Esophagus mucosa (tissue), 1 donor: ENCODE results near the gene SPIRE1. TPM values are rescaled to one million over a fixed set of nuclear protein-coding genes. Genes with fewer than 3 reads are reported as not detected.
"Not testable (repeated sequence)": the region's sequence is repeated elsewhere in the genome, so short reads cannot be mapped to it uniquely, and the experiment has no call there.

Experiments
- ATAC-seq: fragments of 200-7000 bp; cut with Tn5 transposase; one replicate; pipeline ENCODE4 v1.9.1; 2020
- total RNA-seq: library from RNA; stranded (reverse); gene quantifications from one replicate; pipeline ENCODE4 v1.2.4, GENCODE V29; 2023
- donor health status: DM: yes; HTN: yes; CAD: no.

SPIRE1 gene
- total RNA-seq, 1 donor from 2014 or later, result 15.6 TPM

DNA sequence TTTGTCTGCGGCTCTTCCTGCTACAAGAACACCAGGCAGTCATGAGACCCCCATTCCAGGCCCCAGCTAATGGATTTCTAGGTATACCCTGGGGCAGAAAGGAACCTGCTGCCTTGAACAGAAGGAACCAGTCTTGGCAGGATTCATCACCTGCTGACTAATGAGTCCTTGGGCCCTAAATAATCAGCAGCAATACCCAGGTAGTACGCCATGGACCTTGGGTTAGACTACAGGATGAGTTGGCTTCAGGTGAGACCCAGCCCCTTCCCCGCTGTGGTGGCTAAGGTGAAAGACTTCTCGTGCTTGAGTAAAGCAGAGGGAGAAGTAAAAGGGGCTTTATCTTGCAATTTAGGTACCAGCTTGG is 105.0 kb downstream of the SPIRE1 start:
- peak; percentile 87 for ATAC-seq

GRCh38 chr18:12551943-12552878 is 105.7 kb downstream of the SPIRE1 start:
- ATAC-seq, result peak; percentile 57

- ATAC-seq, result peak; percentile 34
Observed at GRCh38 chr18:12551466-12551865, 106.4 kb downstream of the SPIRE1 start.

DNA sequence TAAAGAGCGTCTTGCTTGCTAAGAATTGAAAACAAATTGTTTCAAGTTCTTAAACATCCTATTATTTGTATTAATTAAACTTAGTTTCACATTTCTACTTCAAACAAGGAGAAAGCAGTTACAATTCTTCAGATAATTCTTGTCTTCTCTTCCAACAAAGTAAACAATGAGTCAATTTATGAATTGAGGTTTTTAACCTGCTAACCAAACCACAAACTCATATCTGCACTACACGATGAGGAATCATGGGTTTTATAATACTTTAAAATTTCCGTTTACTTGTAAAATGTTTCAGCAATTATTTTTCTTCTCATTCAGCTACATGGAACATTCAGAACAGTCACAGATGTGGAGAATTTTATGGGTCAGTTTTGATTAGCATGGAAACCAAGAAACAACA is 114.2 kb downstream of the SPIRE1 start:
- no peak for ATAC-seq

DNA sequence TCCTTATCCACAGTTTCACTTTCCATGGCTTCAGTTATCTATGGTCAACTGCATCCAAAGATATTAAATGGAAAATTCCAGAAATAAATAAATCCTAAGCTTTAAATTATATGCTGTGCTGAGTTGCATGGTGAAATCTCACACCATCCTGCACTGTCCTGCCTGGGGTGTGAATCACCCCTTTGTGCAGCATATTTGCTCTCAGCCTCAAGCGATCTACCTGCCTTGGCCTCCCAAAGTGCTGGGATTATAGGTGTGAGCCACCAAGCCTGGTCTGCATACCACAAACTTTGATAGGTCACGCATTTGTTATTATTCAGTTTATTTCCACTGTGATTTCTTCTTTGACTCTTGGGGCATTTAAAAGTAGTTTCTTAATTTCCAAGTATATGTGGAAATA is 117.2 kb downstream of the SPIRE1 start:
- peak; percentile 91 for ATAC-seq

DNA sequence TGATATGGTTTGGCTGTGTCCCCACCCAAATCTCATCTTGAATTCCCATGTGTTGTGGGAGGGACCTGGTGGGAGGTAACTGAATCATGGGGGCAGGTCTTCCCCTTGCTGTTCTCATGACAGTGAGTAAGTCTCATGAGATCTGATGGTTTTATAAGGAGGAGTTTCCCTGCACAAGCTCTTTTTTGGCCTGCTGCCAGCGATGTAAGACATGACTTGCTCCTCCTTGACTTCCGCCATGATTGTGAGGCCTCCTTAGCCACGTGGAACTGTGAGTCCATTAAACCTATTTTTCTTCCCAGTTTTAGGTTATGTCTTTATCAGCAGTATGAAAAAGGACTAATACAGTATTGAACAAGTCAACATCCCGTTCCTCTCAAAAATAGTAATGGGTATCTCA is 118.7 kb downstream of the SPIRE1 start:
- ATAC-seq, result not testable (repeated sequence)

GRCh38 chr18:12534820-12535219 is 123.1 kb downstream of the SPIRE1 start:
- ATAC-seq, result no peak

GRCh38 chr18:12532661-12533060 is 125.2 kb downstream of the SPIRE1 start:
- ATAC-seq, result no peak

GRCh38 chr18:12531749-12532148 is 126.2 kb downstream of the SPIRE1 start:
- no peak for ATAC-seq

- no peak for ATAC-seq
Observed at GRCh38 chr18:12520442-12520992, 137.4 kb downstream of the SPIRE1 start.

GRCh38 chr18:12518832-12519531 is 138.9 kb downstream of the SPIRE1 start:
- no peak for ATAC-seq

DNA sequence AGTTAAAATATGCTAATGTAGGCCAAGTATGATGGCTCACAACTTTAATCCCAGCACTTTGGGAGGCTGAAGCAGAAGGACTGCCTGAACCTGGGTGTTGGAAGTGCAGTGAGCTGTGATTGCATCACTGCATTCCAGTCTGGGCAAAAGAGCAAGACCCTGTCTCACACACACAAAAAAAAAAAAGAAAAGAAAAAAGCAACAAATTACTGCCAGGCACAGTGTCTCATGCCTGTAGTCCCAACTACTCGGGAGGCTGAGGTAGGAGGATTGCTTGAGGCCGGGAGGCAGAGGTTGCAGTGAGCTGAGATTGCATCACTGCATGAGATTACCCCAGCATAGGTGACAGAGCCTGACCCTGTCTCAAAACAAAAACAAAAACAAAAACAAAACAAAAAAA is 139.6 kb downstream of the SPIRE1 start:
- no peak for ATAC-seq

GRCh38 chr18:12517142-12517825 is 140.6 kb downstream of the SPIRE1 start:
- no peak for ATAC-seq

DNA sequence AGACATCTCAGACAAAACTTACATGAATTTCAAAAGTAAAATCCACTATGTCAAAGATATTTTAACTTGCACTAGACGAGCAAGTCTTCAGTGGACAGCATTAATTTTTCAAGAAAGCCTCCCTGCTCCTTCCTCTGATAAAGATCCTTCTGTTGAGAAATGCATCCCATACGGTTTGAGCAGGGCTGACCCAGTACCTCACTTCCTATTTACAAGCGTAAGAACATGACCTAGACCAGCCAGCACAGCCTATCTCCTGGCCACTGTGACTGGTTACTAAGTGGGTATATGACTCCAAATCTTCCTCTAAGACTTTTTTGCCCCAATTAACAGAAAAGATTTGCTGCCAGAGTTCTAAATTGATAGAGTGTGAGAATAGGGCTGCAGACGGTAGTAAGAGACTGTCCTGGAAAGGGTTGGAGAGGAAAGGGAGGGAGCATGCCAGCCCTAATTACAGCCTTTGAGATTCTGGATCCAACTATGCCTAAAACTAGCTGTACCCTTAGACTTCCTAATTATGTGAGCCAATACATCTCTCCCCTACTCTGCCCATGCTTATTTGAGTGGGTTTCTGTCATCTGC is 141.8 kb downstream of the SPIRE1 start:
- no peak for ATAC-seq

DNA sequence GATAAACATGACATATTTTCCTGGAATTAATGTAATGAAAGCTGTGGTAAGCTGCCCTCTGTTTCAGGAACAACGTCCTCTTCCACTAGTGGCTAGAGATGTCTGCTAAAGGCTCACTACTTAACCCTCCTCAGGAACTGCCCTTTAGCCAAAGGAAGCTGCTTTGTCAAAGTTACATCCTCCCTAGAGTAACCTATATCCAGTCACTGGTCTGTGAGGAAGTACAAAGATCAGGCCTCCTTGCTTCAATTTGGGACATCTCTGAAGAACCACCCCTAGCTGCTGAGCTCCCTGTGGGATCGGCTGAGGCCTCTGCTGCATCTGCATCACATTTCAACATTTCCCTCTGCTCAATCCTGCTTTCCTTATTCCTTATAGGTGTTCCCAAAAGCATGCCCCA is 142.4 kb downstream of the SPIRE1 start:
- ATAC-seq, result no peak

GRCh38 chr18:12507007-12507406 is 150.9 kb downstream of the SPIRE1 start:
- no peak for ATAC-seq

GRCh38 chr18:12500986-12501385 is 156.9 kb downstream of the SPIRE1 start:
- ATAC-seq, result no peak

- no peak for ATAC-seq
Observed at GRCh38 chr18:12497839-12498238, 160.1 kb downstream of the SPIRE1 start.

- ATAC-seq, result peak; percentile 80
Observed at GRCh38 chr18:12497296-12497695, 160.6 kb downstream of the SPIRE1 start.

- ATAC-seq, result no peak
Observed at GRCh38 chr18:12492907-12493306, 165.0 kb downstream of the SPIRE1 start.

DNA sequence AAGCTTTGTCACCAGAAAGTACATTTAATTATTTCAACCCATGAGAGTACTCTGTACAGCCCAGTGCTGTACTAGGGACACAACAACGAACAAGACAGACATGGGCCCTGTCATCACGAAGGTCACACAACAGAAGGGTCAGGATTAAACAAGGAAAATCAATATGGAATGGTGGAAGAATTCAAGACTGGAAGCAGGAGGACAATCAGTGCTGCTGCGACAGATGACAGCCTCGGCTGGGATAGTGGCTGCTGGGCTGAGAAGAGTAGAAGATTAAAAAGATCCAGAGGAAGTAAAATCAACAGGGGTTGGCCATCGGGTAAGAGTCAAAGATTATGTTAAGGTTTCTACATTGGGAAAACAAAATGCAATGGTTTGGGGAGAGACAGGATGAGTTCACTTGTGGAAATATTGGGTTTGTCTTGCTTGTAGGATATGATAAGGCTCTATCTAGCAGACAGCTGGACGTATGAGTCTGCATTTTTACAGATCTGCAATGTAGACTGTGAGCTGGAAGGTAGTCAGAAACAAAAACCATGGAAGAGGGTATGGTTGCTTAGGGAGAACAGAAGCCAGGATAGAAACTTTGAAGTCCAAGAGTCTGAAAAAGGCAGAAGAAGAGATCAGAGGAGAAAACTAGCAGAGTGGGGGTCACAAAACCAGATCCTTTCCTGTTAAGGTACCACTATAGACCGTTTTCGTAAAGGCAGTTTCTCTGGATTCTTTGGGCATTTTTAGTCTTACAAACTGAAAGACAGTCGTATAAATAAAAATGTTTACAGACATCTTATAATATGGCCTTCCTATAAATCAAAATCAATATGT is 166.1 kb downstream of the SPIRE1 start:
- no peak for ATAC-seq
